Fibroblast of skin of left biceps (primary cell): ENCODE results near the gene URAD.
A peak's percentile ranks its signal among the peaks of the same experiment; 100 is the strongest.

ENCODE experiments used
- DNase-seq, 2 experiments: peaks; one replicate each; pipeline ENCODE4 v3.0.0-alpha.2; 2013; ENCODE audit warnings: low read depth in 2 of 2

URAD gene

DNA sequence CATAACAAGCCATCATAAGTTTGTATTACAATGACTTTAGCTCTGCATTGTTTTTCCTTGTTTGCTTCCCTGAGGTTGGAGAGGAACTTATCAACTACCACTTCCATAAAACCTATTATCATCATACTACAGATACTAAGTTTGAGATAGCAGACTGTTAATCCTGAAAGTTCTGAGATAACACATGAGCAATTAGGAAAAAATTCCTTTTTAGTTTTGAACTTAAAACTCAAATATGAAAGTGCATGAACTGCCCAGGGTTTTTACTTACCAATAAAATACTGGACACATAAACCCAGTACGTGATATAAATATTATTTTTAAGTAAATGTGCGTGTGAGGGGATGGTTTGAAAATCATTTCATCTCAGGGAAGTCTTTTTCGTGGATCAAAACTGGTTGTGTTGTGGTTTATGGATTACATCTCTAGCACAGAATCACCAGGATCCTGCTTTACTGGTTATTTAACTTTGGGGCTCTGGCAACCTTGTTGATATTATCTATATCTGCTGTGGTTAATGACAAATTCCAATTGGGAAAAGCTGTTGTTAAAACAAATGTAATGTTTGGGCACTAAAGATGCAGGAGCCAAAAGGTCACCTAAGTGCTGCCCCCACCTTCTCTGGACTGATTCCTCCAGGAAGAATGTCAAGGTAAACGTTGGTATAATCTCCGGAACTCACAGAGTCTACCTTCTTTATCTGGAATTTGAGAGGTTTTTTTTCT lies 31.8 kb downstream of the URAD start:
- DNase-seq, result no peak

DNA sequence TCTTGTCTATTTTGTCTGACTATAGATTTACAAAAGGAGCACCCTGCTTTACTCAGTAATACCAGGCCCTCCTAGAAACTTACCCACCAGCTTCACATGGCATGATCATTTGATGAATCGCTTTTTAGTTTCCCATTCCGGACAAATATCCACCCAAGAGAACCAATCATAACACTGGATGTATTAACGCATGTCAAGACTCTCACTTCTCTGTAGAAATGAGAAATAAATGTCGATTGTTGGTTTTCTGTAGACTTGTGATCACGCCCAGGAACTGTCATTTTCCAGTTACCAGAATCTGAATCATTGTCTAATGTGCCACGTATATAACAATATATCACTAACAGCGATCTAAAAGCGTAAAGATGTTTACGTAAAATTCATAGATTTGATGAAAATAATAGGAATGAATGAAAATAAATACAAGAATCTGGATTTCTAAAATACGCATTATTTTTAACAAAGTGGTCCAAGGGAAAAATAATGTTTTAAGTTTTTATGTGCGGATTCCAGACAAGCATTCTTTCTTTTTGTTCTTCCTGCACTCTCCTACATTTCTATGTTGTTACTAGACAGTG lies 33.4 kb downstream of the URAD start:
- DNase-seq, result no peak

DNA sequence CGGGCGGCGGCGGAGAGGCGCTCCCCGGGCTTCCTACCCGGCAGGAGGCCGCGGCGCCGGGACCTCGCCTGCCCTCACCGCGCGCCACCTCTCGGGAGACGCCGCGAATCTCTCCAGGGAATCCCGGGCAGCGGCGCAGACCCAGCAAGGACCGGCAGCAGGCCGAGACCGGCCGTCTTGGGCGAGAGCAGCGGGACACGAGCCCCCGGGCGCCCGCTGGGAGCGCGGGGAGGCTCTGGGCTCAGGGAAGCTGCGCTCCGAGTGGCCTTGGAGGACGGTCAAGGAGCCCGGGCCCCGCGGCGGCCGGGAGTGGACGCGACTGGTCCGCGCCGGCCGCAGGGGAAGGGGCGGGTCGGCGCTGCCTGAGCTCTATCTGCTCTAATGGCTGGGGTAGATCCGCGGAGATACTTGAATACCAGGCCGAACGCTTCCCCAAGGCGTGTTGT lies 34.1 kb downstream of the URAD start:
- no peak for DNase-seq

DNA sequence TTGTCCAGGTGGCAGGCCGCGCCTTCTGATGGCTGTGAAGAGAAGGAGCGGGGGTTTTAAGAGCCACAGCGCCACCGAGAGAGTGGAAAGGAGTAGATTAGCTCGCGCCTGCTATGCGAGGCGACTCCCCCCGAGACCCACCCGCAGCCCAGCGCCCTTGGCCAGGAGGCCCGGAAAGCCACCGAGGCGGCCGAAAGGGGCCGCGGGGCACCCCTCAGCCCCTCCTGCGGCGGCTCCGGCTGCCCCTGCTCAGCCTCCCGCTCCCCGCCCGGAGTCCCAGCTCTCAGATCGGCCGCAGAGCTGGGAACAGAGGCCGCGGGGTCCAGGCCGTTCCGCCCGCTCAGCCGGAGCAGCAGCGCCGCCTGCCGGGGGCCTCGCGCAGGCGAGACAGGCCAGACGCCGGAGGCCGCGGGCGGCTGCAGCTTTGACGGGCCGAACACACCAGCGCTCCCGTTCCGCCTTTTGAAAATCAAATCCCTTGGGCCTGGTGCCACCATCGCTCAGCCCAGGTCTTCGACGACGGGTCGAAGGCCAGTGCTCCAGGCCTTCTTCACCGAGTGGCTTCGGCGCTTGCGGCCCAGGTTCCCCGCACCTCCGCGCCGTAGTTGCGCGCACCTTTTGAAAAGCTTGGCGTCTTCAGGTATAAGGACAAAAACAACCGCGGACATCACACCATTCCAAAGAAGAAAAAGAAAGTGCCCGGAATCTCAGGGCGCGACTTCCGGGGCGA lies 34.7 kb downstream of the URAD start:
- peak; percentile 12 to 15 for DNase-seq

DNA sequence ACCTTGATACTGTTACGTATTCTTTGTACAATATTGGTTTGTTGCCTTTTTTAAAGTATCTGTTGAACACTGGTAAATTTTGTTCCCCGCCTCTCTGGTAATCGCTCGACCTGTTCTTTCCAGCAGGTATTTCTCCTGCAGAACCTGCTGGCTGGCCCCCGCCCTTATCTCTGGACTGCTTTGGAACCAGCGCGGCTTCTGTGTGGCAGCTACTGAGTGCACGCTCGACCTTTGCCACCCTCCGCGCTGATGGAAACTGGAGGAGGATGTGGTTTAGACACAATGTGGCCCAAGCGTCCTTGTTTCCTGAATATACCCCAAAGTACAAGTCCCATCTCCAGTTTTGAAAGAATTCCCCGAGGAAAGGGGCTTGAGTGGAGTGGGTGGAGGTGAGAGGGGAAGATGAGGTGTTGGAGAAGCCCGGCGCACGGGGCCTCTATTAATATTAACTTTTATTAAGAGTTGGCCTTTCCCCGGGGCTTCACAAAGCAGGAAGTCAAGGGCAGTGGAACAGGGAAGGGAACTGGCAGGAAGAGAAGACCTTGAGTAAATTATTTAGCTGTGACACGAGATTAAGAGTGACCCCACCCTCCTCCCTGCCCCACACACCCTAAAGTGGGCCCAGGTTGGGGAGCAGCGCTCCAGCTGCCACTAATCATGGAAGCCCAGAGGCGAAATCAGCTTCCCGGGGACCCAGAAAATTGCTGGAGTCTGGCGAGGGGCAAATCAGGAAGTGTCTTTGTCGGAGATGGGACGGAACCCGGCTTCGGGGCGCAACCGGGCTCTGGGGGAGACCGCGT lies 35.4 kb downstream of the URAD start:
- no peak for DNase-seq

DNA sequence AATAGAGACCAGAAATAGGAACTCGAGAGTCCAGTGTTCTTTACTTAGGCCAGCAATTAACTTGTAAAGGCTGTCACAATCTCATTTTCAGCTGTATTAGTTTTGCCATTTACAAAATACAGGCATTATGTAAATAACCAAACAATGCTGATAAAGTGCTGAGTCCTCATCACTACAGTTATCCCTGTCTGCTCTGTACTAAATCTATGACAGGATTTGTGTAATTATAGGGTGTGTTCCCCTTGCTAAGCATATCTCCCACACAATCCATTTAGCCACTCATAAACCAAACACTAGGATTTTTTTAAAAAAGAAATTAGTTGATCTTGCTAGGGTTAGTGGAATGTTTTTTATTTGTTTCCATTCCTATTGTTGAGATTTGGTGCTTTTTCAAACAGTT lies 45.5 kb downstream of the URAD start:
- no peak for DNase-seq

DNA sequence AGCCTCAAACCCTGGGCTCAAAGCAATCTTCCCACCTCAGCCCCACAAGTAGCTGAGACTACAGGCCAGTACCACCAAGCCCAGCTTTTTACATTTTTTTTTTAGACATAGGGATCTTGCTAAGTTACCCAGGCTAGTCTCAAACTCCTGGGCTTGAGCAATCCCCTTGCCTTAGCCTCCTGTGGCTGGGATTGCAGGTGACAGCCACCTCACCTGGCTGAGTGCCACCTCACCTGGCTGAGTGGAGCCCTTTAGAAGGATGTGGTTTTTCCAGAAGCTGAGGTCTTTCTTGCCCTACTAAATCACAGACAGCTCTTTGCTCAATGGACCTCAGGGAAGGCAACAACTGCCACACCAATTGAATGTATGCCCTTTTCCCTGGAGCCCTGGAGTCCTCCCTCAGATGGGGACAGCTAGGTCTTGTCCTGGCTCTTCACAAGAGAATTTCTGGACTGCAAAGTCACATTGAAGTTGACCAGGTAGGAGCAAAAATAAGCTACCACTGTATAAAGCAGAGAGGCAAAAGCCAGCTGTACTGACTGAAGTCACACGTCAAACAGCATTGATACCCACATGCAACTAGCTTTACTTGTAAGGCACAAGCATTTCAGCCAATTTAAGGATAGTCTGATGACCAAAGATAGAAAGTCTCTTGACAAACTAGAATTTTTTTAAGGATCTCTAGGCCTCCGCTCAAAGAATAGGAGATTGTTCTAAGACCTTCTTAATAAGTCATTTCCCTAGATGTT lies 54.7 kb downstream of the URAD start:
- DNase-seq, result no peak

DNA sequence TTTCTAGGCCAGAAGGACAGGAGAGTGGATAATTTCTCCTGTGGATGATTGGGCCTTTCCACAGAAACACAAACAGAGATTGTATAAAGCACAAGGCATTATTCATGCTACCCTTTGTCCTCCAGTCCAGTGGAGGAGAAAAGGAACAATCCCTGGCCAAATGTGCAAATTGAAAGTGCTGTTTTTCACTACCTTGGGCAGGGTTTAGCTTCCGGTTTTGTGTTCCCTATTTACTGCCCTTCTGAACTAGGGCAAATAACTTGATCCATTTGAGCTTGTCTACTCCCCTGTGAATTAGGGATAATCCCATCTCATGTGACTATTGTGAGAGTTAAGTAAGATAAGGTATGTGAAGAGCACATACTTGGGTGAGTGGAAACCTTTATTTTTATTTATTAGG lies 55.4 kb downstream of the URAD start:
- no peak for DNase-seq

DNA sequence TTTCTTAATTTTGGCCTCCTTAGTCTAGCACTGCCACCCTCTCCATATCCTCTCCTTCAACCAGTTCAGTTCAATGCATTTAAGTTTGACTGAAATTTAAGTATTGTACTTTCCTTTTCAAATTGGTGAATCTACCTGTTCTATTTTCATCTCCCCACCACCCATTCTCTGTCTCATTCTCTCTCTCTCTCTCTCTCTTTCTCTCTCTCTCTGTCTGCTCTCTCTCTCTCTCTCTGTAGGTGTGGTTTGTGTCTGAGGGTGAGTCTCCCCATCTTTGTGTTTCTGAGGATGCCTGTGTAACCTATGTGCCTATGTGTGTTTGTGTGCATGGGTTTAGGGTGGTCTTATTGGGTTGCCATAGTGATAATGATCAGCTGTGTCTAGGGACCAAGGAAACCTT lies 58.6 kb downstream of the URAD start:
- DNase-seq, result no peak

DNA sequence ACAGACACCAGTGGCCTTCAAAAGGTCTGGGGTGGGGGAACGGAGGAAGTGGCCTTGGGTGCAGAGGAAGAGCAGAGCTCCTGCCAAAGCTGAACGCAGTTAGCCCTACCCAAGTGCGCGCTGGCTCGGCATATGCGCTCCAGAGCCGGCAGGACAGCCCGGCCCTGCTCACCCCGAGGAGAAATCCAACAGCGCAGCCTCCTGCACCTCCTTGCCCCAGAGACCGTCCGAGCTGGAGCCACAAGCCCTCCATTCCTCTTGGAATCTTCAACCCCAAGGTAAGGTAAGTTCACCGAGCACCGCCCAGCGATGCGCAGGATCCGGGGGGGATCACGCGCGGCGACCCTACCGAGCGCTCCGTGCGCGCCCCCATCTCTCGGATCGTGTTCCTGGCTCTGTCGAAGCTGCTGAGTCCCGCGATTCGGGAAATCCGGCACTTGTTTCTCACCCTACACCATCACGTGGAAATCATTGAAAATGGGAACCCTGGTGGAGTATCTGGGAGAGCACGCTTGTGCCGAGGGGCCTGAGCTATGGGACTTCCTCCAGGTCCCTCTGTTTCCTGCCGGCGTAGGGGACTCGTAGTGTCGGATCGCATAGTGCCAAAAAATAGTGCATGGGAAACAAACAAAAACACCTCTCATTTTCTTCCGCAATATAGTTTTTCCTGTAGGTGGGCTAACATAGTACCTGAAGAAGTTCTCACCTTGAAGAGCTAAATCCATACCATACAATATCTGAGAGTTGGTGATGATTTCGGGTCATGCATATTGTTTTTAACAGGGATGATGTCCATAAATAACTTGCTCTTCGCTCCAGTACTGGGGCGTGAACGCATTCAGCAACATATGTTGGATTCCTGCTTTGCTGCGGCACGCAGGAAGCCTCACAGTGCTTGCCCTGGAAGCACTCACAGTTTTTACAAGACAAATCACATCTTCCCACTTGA lies 59.4 kb downstream of the URAD start:
- no peak for DNase-seq

DNA sequence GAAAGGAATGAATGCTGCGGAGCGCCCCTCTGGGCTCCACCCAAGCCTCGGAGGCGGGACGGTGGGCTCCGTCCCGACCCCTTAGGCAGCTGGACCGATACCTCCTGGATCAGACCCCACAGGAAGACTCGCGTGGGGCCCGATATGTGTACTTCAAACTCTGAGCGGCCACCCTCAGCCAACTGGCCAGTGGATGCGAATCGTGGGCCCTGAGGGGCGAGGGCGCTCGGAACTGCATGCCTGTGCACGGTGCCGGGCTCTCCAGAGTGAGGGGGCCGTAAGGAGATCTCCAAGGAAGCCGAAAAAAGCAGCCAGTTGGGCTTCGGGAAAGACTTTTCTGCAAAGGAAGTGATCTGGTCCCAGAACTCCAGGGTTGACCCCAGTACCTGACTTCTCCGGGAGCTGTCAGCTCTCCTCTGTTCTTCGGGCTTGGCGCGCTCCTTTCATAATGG lies 60.1 kb downstream of the URAD start:
- no peak for DNase-seq
